M059J (cell line): ENCODE results near the gene SP2. TPM values are rescaled to one million over a fixed set of nuclear protein-coding genes. Genes with fewer than 3 reads are reported as not detected.

Source experiments
- DNase-seq: peaks from one replicate; pipeline ENCODE4 v3.0.0-alpha.2; 2012; ENCODE audit warnings: low read depth
- total RNA-seq: library from RNA; depleted of rRNA; stranded (reverse); fragments of >200 nt; shearing (Covaris generic); gene quantifications from 2 replicates; pipeline ENCODE4 v1.2.3, GENCODE V29; 2014; rRNA removed

Gene SP2
- total RNA-seq, 1 experiment from 2014 or later = 3.8 TPM

GRCh38 chr17:47973541-47973940, 77.5 kb downstream of the SP2 start:
- DNase-seq = no peak

- no peak for DNase-seq
Measured at GRCh38 chr17:47975189-47975822, 79.3 kb downstream of the SP2 start.

DNA sequence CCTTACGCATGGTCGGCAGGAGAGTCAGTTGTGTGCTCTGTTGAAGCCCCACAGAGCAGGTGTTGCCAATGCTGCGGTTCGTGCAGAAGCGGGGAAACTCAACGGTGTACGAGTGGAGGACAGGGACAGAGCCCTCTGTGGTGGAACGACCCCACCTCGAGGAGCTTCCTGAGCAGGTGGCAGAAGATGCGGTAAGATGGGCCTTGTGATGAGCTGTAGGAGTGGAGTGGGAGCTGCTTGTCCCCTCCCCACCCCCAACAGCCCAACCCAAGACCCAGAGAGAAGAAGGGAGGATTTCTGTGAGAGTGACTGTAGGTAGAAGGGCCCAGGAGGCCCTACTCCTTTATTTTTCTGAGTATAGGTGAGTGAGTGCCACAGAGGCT, 79.8 kb downstream of the SP2 start:
- no peak for DNase-seq

- DNase-seq = peak; percentile 46
Measured at GRCh38 chr17:47978324-47978723, 82.3 kb downstream of the SP2 start.

Other genes starting within 250 kb of the SP2 start
- gene KPNB1, start 246.3 kb upstream of the SP2 start, total RNA-seq = 279 and 297 TPM in 2 replicates
- 1.3 and 2.6 TPM in 2 replicates for gene TBKBP1, start 202.1 kb upstream of the SP2 start, total RNA-seq
- not detected in 2 replicates for gene TBX21, start 163.0 kb upstream of the SP2 start, total RNA-seq
- 3.5 and 5.1 TPM in 2 replicates for gene OSBPL7, start 74.4 kb upstream of the SP2 start, total RNA-seq
- gene MRPL10, start 64.7 kb upstream of the SP2 start, total RNA-seq = 39.9 and 41.5 TPM in 2 replicates
- gene LRRC46, start 64.6 kb upstream of the SP2 start, total RNA-seq = 0.12 TPM in 1 of 2 replicates, not detected in the other
- 19.3 and 24.0 TPM in 2 replicates for gene SCRN2, start 55.0 kb upstream of the SP2 start, total RNA-seq
- gene SP6, start 45.1 kb upstream of the SP2 start, total RNA-seq = 0.79 and 1.5 TPM in 2 replicates
- 40.1 and 54.2 TPM in 2 replicates for gene PNPO, start 45.3 kb downstream of the SP2 start, total RNA-seq
- not detected in 2 replicates for gene PRR15L, start 61.6 kb downstream of the SP2 start, total RNA-seq
- gene CDK5RAP3, start 74.9 kb downstream of the SP2 start, total RNA-seq = 60.4 and 69.5 TPM in 2 replicates
- gene COPZ2, start 141.6 kb downstream of the SP2 start, total RNA-seq = 27.3 and 40.7 TPM in 2 replicates
- 44.3 and 68.7 TPM in 2 replicates for gene NFE2L1, start 152.1 kb downstream of the SP2 start, total RNA-seq
- gene CBX1, start 205.2 kb downstream of the SP2 start, total RNA-seq = 89.1 and 122 TPM in 2 replicates
- 18.1 and 22.4 TPM in 2 replicates for gene SNX11, start 211.5 kb downstream of the SP2 start, total RNA-seq